Memory B cell (primary cell): Measurements from ENCODE around the gene CMIP.

Experiments used
- ATAC-seq: fragments of 150-1000 bp; cut with Tn5 transposase; 2 replicates; pipeline ENCODE4 v1.10.0; 2021; ENCODE audit warnings: low read depth, mild to moderate bottlenecking, moderate library complexity
- DNase-seq, 2 donors: peaks; one replicate each; pipeline ENCODE4 v3.0.0; 2022; ENCODE audit warnings: low spot score in 2 of 2
- H3K27ac Mint-ChIP-seq: one replicate; pipeline ENCODE4 v1.8.0; 2022; ENCODE audit warnings: mild to moderate bottlenecking, moderate library complexity, mixed read lengths
- H3K27me3 Mint-ChIP-seq: one replicate; pipeline ENCODE4 v1.8.0; 2022; ENCODE audit warnings: mixed read lengths
- H3K36me3 Mint-ChIP-seq: one replicate; pipeline ENCODE4 v1.8.0; 2022; ENCODE audit warnings: mild to moderate bottlenecking, mixed read lengths
- H3K4me1 Mint-ChIP-seq: one replicate; pipeline ENCODE4 v1.8.0; 2022; ENCODE audit warnings: mixed read lengths
- H3K4me3 Mint-ChIP-seq: one replicate; pipeline ENCODE4 v1.8.0; 2022; ENCODE audit warnings: mild to moderate bottlenecking, moderate library complexity, mixed read lengths
- H3K9me3 Mint-ChIP-seq: one replicate; pipeline ENCODE4 v1.8.0; 2022; ENCODE audit warnings: mixed read lengths

Gene CMIP

DNA sequence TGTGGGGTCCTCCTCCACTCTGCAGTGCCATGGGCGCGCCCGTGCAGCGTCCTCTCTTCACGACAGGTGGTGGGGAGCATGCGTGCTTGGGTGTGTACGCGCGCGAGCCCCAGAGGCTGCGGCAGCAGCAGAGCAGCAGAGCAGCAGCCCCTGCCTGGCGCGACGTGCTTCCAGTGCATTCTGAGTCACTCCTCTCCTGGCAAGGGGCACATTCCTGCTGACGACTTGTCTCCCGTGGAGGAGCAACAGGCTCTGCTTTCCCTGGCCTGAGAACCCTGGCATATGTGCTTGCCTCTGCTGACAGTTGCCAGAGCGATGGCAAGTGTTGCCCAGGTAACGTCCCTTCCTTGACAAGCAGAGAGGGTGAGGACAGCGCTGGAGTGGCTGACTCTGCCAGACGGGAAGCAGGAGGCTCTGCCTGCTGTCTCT is 200.7 kb downstream of the CMIP start:
- H3K27ac Mint-ChIP-seq = no peak overlapping the region
- peaks cover 2% of the 10 kb centered on the region for H3K9me3 Mint-ChIP-seq
- DNase-seq (no peak), ATAC-seq (no peak)
- H3K36me3 Mint-ChIP-seq = peaks cover 14% of the 10 kb centered on the region
- H3K4me1 Mint-ChIP-seq = peaks cover 22% of the 10 kb centered on the region
- H3K4me3 Mint-ChIP-seq = no peak overlapping the region
- no peaks in the 10 kb centered on the region for H3K27me3 Mint-ChIP-seq

DNA sequence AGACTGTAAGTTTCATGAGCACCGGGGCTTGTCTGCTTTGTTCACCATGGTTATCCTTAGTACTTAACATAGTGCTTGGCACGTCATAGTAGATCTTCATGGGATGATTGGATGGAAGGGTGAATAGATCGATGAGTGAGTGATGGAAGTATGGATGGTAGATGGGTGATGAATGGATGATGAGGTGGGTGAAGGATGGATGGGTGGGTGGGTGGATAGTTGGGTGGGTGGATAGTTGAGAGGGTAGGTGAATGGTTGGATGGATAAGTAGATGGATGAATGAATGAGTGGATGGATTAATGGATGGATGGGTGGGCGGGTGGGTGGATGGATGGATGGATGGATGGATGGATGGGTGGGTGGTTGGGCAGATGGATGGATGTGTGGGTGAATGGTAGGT is 201.3 kb downstream of the CMIP start:
- Mint-ChIP-seq H3K36me3 (peaks cover 15% of the 10 kb centered on the region), H3K27ac (peak overlapping the region; percentile 2), H3K4me3 (no peak overlapping the region), H3K27me3 (no peaks in the 10 kb centered on the region), H3K4me1 (peaks cover 22% of the 10 kb centered on the region), H3K9me3 (peaks cover 2% of the 10 kb centered on the region)
- DNase-seq = no peak
- ATAC-seq = no peak

DNA sequence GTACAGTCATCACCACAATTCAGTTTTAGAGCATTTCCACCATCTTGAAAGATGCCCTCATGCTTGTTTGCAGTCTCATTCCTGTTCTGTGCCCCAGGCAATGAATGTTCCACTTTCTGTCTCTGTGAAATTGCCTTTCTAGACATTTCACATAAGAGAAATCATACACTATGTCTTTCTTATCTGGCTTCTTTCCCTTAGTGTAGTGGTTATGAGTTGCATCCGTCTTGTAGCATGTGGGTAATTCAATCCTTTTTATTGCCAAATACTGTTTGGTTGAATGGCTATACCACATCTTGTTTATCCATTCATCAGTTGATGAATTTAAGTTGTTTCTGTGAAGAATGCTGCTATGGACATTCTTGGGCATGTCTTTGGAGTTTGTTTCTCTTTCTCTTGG is 202.0 kb downstream of the CMIP start:
- DNase-seq (no peak), ATAC-seq (no peak)
- peaks cover 15% of the 10 kb centered on the region for H3K36me3 Mint-ChIP-seq
- H3K27me3 Mint-ChIP-seq = no peaks in the 10 kb centered on the region
- H3K4me3 Mint-ChIP-seq = no peak overlapping the region
- H3K4me1 Mint-ChIP-seq = peaks cover 22% of the 10 kb centered on the region
- peaks cover 2% of the 10 kb centered on the region for H3K9me3 Mint-ChIP-seq
- peak overlapping the region; percentile 2 for H3K27ac Mint-ChIP-seq

DNA sequence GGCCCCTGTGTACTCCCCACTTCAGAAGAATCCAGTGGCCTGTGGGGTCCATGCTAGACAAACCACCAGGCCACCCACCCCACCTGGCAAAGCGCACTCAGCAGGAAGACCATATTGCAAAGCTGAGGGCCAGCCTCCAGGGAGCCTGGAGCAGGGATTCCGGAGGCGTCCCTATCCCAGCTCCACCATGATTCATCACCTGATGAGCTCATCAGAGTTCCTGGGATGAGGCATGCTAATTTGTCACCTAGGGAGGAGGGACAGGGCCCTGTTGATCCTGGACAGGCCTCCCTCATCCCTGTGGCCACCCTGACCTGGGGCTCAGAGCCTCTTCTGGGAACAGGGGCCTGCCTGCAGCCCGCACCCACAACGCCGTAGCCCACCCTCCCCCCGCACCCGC is 202.9 kb downstream of the CMIP start:
- H3K27ac Mint-ChIP-seq = no peak overlapping the region
- no peak for ATAC-seq
- no peak overlapping the region for H3K4me3 Mint-ChIP-seq
- H3K36me3 Mint-ChIP-seq = peaks cover 15% of the 10 kb centered on the region
- no peak for DNase-seq
- peaks cover 2% of the 10 kb centered on the region for H3K9me3 Mint-ChIP-seq
- H3K4me1 Mint-ChIP-seq = peaks cover 22% of the 10 kb centered on the region
- no peaks in the 10 kb centered on the region for H3K27me3 Mint-ChIP-seq

DNA sequence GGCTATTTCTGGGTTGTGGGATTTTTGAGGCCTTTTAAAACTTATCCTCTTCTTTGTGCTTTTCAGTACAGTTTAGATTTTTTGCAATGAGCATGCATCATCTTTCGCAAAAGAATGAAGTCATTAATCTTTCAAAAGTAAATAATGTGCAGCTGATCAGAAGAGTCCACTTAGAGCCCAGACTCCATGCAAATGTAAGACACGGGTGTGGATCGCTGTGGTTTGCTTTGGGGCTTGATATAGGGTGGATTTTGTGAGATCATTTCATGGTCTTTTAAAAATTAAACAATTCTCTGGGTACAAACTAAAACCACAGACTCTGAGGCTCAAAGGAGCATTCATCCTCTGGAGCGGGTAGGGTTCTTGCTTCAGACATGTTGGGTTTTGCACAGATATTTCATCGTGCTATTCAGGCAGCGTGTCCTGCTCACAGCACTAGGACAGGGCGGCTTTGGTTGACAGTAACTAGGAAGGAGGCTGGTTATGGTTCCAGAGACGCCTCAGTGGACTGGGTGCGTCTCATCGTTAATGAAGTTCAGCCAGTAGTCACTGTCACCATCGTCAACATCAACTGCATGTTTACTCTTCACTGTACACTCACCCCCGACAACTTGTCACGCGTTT is 205.1 kb downstream of the CMIP start:
- Mint-ChIP-seq H3K27me3 (no peaks in the 10 kb centered on the region), H3K36me3 (peaks cover 12% of the 10 kb centered on the region), H3K27ac (peak overlapping the region; percentile 62), H3K9me3 (peaks cover 2% of the 10 kb centered on the region), H3K4me3 (no peak overlapping the region), H3K4me1 (peaks cover 19% of the 10 kb centered on the region)
- DNase-seq (no peak), ATAC-seq (no peak)

DNA sequence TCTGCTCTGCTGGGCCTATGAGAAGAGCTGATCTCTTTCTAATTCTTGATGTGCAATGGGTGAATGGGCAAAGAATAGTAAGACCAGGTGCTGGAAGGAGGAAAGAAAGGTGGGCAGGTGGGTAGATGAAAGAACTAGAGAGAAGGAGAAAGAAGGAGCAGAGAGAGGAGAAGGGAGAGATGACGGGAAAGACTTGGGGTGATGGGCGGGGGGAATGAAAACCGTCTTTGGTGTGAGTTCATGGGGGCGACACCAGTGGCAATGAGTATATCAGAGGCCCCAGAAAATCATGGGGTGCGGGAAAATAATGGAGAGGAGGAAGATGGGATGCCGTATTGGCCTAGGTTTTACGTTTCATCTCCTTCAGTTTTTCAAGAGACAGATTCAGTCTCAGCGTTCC is 205.7 kb downstream of the CMIP start:
- no peaks in the 10 kb centered on the region for H3K27me3 Mint-ChIP-seq
- peaks cover 12% of the 10 kb centered on the region for H3K36me3 Mint-ChIP-seq
- ATAC-seq (no peak), DNase-seq (no peak)
- peak overlapping the region; percentile 45 for H3K27ac Mint-ChIP-seq
- H3K9me3 Mint-ChIP-seq = peaks cover 2% of the 10 kb centered on the region
- peaks cover 19% of the 10 kb centered on the region for H3K4me1 Mint-ChIP-seq
- H3K4me3 Mint-ChIP-seq = no peak overlapping the region

DNA sequence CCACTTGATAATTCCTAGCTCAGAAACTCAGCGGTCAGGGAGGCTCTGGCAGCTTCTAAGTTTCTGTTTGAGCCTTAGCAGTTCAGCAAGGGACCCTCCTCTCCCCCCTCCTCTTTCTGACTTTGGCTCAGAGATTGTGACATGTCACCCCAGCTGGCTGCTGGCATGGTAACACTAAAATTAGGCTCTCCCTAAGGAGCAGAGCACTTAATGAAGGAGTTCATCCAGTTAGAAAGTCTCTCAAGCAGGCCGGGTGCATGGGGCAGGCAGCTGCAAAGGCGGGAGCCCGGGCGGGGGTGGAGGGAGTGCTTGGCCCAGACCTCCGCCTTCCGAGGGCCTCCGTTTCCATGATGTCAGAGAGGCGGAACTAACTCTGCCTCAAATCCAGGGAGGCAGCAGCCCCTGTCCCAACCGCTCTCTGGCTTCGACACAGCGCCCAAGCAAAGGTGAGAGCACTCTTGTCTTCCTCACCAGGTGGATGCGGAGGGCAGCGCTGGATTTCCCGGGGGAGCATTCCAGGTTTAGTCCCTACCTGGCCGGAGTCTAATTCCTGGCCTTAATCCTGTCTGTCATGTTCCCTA is 206.5 kb downstream of the CMIP start:
- ATAC-seq (no peak), DNase-seq (no peak)
- H3K4me1 Mint-ChIP-seq = peaks cover 15% of the 10 kb centered on the region
- no peaks in the 10 kb centered on the region for H3K27me3 Mint-ChIP-seq
- H3K27ac Mint-ChIP-seq = no peak overlapping the region
- no peaks in the 10 kb centered on the region for H3K9me3 Mint-ChIP-seq
- no peak overlapping the region for H3K4me3 Mint-ChIP-seq
- H3K36me3 Mint-ChIP-seq = peaks cover 12% of the 10 kb centered on the region

DNA sequence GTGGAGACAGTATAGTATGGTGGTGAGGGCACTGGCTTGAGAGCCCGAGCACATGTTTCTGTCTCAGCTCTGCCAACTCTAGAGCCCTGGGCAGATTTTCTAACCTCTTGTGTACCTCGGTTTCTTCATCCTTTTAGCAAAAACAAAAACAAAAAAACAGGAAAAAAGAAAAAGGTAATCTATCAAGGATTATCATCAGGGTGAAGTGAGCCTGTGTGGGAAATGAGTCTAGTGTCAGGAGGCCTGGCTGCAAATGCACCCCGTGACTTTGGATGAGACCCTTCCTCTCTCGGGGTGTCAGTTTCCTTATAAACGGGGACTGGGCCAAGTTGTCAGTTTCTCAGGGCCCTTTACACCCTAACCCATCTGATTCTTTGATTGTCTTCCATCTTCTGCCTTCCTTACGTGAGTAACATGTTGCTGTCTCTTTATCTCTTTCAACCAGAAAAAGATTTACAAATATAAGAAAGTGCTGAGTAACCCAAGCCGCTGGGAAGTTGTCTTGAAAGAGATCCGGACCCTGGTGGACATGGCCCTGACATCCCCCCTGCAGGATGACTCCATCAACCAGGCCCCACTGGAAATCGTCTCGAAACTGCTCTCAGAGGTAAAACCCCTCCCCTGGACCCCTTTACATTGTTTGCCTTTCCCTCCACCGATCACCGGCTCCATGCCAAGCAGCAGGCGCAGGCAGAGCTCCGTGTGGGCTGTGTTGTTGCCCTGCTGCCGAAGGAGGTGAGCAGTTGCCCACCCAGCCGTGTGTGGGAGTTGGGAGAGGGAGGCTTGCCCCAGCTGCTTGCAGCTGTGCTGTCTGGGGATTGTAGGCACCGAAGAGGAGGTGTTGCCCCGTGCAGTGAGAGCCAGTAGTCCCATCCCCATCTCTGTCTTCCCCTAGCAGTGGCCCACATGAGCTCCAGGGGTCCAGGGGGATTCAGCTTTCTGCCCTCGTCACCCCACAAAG is 207.4 kb downstream of the CMIP start:
- no peak for DNase-seq
- Mint-ChIP-seq H3K27me3 (no peaks in the 10 kb centered on the region), H3K27ac (no peak overlapping the region), H3K36me3 (peaks cover 9% of the 10 kb centered on the region), H3K4me1 (peaks cover 10% of the 10 kb centered on the region), H3K4me3 (no peak overlapping the region), H3K9me3 (no peaks in the 10 kb centered on the region)
- ATAC-seq = no peak

DNA sequence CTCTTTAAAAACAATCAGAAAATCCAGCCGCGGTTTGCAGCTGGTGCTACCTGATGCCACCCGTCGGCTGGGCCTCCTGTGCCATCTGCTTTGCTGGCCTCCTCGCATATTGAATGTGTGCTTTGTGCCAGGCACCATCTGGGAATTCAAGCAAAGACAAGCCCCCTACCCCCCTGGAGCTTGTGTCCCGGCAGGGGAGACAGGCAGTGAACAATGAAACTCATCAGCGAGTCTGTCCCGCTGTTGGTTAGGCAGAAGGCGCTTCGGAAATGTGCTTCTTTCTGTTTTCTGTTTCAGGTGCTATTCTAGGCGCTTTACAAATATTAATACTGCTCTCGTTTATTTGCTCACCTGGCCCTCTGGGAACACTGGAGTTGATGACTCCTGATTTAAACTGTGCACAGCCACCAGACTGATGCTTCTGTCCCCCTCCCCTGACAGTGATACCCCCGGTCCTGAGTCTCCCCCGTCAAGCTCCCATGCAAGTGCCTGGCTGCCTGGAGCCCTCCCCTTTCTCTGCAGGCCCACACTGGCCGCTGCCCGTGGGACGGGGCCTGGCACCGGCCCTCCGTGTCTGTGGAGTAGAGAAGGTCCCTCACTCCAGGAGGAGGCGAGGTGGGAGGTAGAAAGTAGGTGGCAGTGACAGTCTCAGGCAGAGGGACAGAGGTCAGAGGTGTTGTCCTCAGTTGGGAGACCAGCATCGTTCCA is 208.3 kb downstream of the CMIP start:
- Mint-ChIP-seq H3K4me1 (peaks cover 9% of the 10 kb centered on the region), H3K4me3 (no peak overlapping the region), H3K27ac (no peak overlapping the region), H3K27me3 (no peaks in the 10 kb centered on the region), H3K36me3 (peaks cover 13% of the 10 kb centered on the region), H3K9me3 (no peaks in the 10 kb centered on the region)
- ATAC-seq = no peak
- no peak for DNase-seq

DNA sequence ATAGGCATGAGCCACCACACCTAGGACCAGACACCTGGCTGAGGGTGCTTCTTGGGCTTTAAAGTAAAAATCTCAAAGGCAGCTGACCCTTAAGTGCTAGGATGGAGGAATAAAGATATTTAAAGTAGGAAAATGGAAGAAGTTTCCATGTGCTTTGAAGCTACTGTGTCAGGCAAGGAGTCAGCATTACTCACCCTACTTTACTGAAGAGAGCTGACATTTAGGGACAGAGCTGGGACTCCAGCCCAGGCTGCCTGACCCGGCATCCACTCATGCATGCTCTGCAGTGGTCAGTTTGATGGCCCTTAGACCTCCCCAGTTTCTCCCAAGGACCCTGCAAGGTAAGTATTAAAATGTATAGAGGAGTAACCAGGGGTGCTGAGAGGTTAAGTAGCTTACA is 209.7 kb downstream of the CMIP start:
- no peaks in the 10 kb centered on the region for H3K9me3 Mint-ChIP-seq
- peaks cover 3% of the 10 kb centered on the region for H3K4me1 Mint-ChIP-seq
- H3K27me3 Mint-ChIP-seq = no peaks in the 10 kb centered on the region
- no peak overlapping the region for H3K27ac Mint-ChIP-seq
- H3K4me3 Mint-ChIP-seq = no peak overlapping the region
- no peak for DNase-seq
- ATAC-seq = no peak
- peaks cover 19% of the 10 kb centered on the region for H3K36me3 Mint-ChIP-seq

DNA sequence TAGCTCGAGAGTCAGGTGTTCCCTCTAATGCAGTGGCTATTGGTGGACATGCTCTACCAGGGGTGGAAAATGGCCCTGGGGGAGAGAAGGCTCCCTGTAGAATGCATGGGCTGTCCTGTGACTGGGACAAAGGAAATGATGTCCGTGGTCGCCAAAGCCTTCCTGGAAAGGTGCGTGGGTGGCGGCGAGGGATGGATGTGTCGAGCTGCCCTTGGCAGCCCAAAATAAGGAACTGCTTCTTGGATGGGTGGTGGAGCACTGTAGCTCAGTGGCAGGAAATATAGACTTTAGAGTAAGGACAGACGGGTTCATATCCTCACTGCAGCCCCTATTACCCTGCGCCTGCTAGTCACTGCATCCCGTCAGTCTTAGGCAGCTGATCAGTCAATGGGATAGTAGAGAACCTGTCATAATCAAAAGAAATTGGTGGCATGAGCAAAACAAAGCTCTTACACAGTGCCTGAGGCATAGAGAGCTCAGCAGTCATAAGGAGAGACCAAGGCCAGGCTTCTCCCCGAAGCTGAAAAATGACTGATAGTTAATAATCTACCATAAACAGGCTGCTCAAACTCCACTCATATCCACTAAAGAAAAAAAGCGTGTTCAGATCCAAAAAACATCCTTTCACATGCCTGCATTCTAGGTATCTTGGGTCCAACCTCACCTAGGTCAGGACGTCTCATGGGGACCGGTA is 211.0 kb downstream of the CMIP start:
- ATAC-seq (no peak), DNase-seq (no peak)
- no peaks in the 10 kb centered on the region for H3K4me1 Mint-ChIP-seq
- peak overlapping the region; percentile 18 for H3K27ac Mint-ChIP-seq
- no peaks in the 10 kb centered on the region for H3K27me3 Mint-ChIP-seq
- peaks cover 20% of the 10 kb centered on the region for H3K36me3 Mint-ChIP-seq
- H3K4me3 Mint-ChIP-seq = no peak overlapping the region
- H3K9me3 Mint-ChIP-seq = no peaks in the 10 kb centered on the region

DNA sequence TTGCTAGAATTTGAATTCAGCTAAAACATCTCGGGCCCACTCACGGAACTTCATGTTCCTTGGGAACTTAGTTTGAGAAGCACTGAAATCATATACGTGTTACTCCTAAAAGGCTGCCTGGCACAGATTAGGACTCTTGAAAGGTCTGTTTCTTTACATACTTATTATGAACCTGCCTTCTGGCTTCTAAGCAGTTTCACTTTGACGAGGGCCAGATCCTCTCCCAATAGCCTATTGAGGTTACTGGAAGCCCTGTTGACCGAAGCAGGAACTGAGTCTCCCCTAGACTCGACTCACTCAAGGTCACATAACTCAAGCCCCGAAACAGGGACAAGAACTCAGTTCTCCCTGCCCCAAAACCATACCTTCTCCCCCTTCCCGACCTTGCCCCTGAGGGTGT is 212.6 kb downstream of the CMIP start:
- DNase-seq (no peak), ATAC-seq (no peak)
- Mint-ChIP-seq H3K9me3 (no peaks in the 10 kb centered on the region), H3K36me3 (peaks cover 23% of the 10 kb centered on the region), H3K4me1 (no peaks in the 10 kb centered on the region), H3K27ac (peak overlapping the region; percentile 63), H3K27me3 (no peaks in the 10 kb centered on the region), H3K4me3 (no peak overlapping the region)

DNA sequence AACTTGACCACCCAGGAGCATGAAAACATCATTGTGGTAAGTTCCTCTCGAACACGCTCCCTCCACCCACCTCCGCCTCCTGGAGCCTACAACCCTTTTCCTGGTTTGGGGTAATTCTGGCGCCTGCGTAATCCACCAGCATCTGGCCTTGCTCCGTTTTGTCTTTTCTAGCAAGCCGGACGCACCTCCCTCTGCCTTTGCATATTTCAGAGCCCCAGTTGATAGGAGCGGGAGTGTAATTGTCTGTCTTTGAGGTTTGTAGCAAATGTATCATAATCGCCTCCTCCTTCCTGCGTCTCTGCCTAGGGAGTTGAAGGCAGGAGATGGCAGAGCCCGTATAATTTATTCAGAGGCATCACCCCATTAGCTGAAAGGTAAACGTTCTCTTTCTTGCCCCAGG is 213.2 kb downstream of the CMIP start:
- no peaks in the 10 kb centered on the region for H3K9me3 Mint-ChIP-seq
- no peak overlapping the region for H3K4me3 Mint-ChIP-seq
- H3K4me1 Mint-ChIP-seq = no peaks in the 10 kb centered on the region
- H3K36me3 Mint-ChIP-seq = peaks cover 25% of the 10 kb centered on the region
- H3K27me3 Mint-ChIP-seq = no peaks in the 10 kb centered on the region
- no peak for ATAC-seq
- H3K27ac Mint-ChIP-seq = peak overlapping the region; percentile 63
- no peak for DNase-seq
